Upper lobe of left lung (tissue), 4 donors: ENCODE results near the gene MDK.

Experiments used
- CTCF ChIP-seq, 6 experiments: fragments of 450-650 bp in 4 of 6; fragments of 200-600 bp in 2 of 6; sonication (generic) in 2 of 6; IDR thresholded peaks; one replicate each; pipeline ENCODE4 v1.5.1; 2016 to 2019; ENCODE audit warnings: antibody characterized with exemption in 6 of 6
- EP300 ChIP-seq, 4 donors: sonication (generic); formaldehyde crosslinking; IDR thresholded peaks; one replicate each; pipeline ENCODE4 v1.5.1; 2017; ENCODE audit warnings: antibody characterized with exemption in 4 of 4, control low read depth in 2 of 4
- POLR2A ChIP-seq, 4 donors: fragments of 450-650 bp; IDR thresholded peaks; one replicate each; pipeline ENCODE4 v1.5.1; 2016 to 2017; ENCODE audit warnings: antibody characterized with exemption in 4 of 4, mild to moderate bottlenecking in 2 of 4
- POLR2AphosphoS5 ChIP-seq, 2 donors: sonication (generic); formaldehyde crosslinking; IDR thresholded peaks; one replicate each; pipeline ENCODE4 v1.5.1; 2017; ENCODE audit warnings: antibody characterized with exemption in 2 of 2

GRCh38 chr11:46334211-46334610, 47.3 kb upstream of the MDK start:
- TF ChIP-seq POLR2AphosphoS5 (IDR thresholded peaks at IDR 0.05) (no peak), POLR2A (IDR thresholded peaks at IDR 0.05) (no peak), CTCF (IDR thresholded peaks at IDR 0.05) (no peak), EP300 (IDR thresholded peaks at IDR 0.05) (no peak)
